Esophagus squamous epithelium (tissue), 4 donors: ENCODE results near the gene HDC.

Experiments used
- CTCF ChIP-seq, 6 experiments: fragments of 450-650 bp in 4 of 6; fragments of 200-600 bp in 2 of 6; sonication (generic) in 2 of 6; IDR thresholded peaks; one replicate each; pipeline ENCODE4 v1.5.1; 2016 to 2019; ENCODE audit warnings: antibody characterized with exemption in 6 of 6, mild to moderate bottlenecking in 4 of 6, moderate library complexity in 4 of 6
- POLR2A ChIP-seq, 4 donors: fragments of 450-650 bp; IDR thresholded peaks; one replicate each; pipeline ENCODE4 v1.6.1; 2017; ENCODE audit warnings: antibody characterized with exemption in 4 of 4, mild to moderate bottlenecking in 4 of 4, moderate library complexity in 3 of 4

DNA sequence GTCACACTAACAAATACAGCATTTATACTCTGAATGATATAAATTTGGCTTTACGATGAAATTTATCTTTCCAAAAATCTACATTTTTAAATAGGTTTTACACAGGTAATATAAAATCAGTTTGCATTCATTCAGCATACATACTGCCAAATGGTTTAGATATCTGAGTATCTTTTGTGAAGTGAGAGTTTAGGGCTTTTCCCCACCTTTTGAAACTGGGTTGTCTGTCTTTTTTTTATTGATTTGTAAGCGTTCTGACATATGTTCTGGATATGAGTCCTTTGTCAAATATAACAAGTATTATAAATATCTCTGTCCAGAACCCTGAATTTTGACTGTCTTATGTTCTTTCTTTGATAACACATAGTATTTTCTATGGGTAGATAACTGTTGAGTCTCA, 47.1 kb upstream of the HDC start:
- no peak for TF ChIP-seq CTCF (IDR thresholded peaks at IDR 0.05)
- no peak for TF ChIP-seq POLR2A (IDR thresholded peaks at IDR 0.05)
